Measurements from ENCODE around the gene MEGF8.

DNA sequence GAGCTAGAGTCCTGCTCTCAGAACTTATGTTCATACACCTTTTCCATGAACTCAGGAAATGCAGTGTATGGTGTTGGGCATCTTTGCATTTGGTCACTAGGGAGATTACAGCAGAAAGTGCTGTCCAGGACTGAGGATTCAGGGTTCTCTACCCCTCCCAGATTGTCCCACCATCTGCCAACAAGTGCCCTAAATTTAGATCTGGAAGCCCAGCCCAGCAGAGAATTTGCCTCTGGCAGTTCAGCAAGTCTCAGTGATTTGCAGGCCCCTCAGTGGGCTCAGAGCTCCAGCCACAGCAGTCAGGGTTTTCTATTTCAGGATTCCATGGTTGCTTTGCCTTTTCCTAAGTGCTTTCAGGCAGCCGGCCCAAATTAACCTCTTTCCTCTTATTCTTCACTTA lies 41.2 kb downstream of the MEGF8 start:
- TF ChIP-seq POLR2AphosphoS5 (IDR thresholded peaks at IDR 0.05) (no peak), POLR2A (IDR thresholded peaks at IDR 0.05) (no peak)
- TF ChIP-seq, protein P1, sequence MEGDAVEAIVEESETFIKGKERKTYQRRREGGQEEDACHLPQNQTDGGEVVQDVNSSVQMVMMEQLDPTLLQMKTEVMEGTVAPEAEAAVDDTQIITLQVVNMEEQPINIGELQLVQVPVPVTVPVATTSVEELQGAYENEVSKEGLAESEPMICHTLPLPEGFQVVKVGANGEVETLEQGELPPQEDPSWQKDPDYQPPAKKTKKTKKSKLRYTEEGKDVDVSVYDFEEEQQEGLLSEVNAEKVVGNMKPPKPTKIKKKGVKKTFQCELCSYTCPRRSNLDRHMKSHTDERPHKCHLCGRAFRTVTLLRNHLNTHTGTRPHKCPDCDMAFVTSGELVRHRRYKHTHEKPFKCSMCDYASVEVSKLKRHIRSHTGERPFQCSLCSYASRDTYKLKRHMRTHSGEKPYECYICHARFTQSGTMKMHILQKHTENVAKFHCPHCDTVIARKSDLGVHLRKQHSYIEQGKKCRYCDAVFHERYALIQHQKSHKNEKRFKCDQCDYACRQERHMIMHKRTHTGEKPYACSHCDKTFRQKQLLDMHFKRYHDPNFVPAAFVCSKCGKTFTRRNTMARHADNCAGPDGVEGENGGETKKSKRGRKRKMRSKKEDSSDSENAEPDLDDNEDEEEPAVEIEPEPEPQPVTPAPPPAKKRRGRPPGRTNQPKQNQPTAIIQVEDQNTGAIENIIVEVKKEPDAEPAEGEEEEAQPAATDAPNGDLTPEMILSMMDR (IDR thresholded peaks at IDR 0.05) = no peak

Measured in breast epithelium (tissue), 3 donors.